Keratinocyte (primary cell): ENCODE measurements around the gene MMP24OS. TPM values are rescaled to one million over a fixed set of nuclear protein-coding genes. Genes with fewer than 3 reads are reported as not detected.

Source experiments
- DNase-seq: peaks from one replicate; pipeline ENCODE4 v3.0.0-alpha.2; 2011; ENCODE audit warnings: low read depth, missing footprints, low spot score
- FAIRE-seq: peaks from 2 replicates; lab custom pipeline; 2011; peaks lifted over from hg19 to GRCh38; lab: Jason Lieb, UNC
- H2AFZ ChIP-seq: 2 replicates; pipeline ENCODE4 v1.6.0; 2012; ENCODE audit warnings: low read length, control low read depth, inconsistent platforms; ENCODE audit not compliant: control insufficient read depth
- H3K27ac ChIP-seq: 2 replicates; pipeline ENCODE4 v1.5.1; 2011; ENCODE audit warnings: low read length; ENCODE audit not compliant: control insufficient read depth, insufficient read depth
- H3K27me3 ChIP-seq: 3 replicates; pipeline ENCODE4 v1.6.0; 2011; ENCODE audit warnings: low read length; ENCODE audit not compliant: control insufficient read depth, insufficient read depth; ENCODE audit errors: extremely low read depth
- H3K36me3 ChIP-seq, 2 experiments: 2 replicates in 1 of 2; 3 replicates in 1 of 2; pipeline ENCODE4 v1.5.1; 2011; ENCODE audit warnings: low read length in 2 of 2, mild to moderate bottlenecking in 1 of 2; ENCODE audit not compliant: control insufficient read depth in 2 of 2, insufficient read depth in 2 of 2; ENCODE audit errors: extremely low read depth in 1 of 2
- H3K4me1 ChIP-seq: 3 replicates; pipeline ENCODE4 v1.5.1; 2011; ENCODE audit warnings: low read length; ENCODE audit not compliant: control insufficient read depth, insufficient read depth; ENCODE audit errors: extremely low read depth
- H3K4me2 ChIP-seq: 3 replicates; pipeline ENCODE4 v1.6.0; 2011; ENCODE audit warnings: low read depth, low read length; ENCODE audit not compliant: control insufficient read depth, insufficient read depth; ENCODE audit errors: extremely low read depth
- H3K4me3 ChIP-seq, 3 experiments: fragments of 200-600 bp in 1 of 3; sonication (generic) in 1 of 3; 2 replicates in 2 of 3; 3 replicates in 1 of 3; pipeline ENCODE4 v1.5.1; 2011 to 2016; ENCODE audit warnings: low read length in 3 of 3, mild to moderate bottlenecking in 3 of 3, control low read depth in 2 of 3, inconsistent platforms in 1 of 3, low read depth in 1 of 3, mixed read lengths in 1 of 3, mixed run types in 1 of 3, moderate library complexity in 1 of 3; ENCODE audit not compliant: control insufficient read depth in 2 of 3, insufficient read depth in 2 of 3; ENCODE audit errors: extremely low read depth in 1 of 3
- H3K79me2 ChIP-seq: 2 replicates; pipeline ENCODE4 v1.6.0; 2012; ENCODE audit warnings: low read length; ENCODE audit not compliant: control insufficient read depth, insufficient read depth
- H3K9ac ChIP-seq: 3 replicates; pipeline ENCODE4 v1.6.0; 2011; ENCODE audit warnings: low read length; ENCODE audit not compliant: control insufficient read depth, insufficient read depth; ENCODE audit errors: extremely low read depth
- H3K9me1 ChIP-seq: 3 replicates; pipeline ENCODE4 v1.6.0; 2011; ENCODE audit warnings: low read length; ENCODE audit not compliant: control insufficient read depth, insufficient read depth; ENCODE audit errors: extremely low read depth
- H3K9me3 ChIP-seq: 2 replicates; pipeline ENCODE4 v1.5.1; 2012; ENCODE audit warnings: low read depth, low read length; ENCODE audit not compliant: control insufficient read depth
- H4K20me1 ChIP-seq: 3 replicates; pipeline ENCODE4 v1.6.0; 2011; ENCODE audit warnings: low read length; ENCODE audit not compliant: control insufficient read depth, insufficient read depth; ENCODE audit errors: extremely low read depth
- CTCF ChIP-seq, 3 experiments: IDR thresholded peaks in 1 of 3; conservative IDR thresholded peaks in 1 of 3; optimal IDR thresholded peaks in 1 of 3; 2 replicates in 2 of 3; 3 replicates in 1 of 3; pipeline versions ENCODE3 to v1.5.1; 2011; ENCODE audit warnings: low read length in 3 of 3, mild to moderate bottlenecking in 3 of 3, moderate library complexity in 2 of 3, control low read depth in 1 of 3, inconsistent platforms in 1 of 3; ENCODE audit not compliant: insufficient read depth in 2 of 3; ENCODE audit errors: extremely low read depth in 1 of 3
- EZH2 ChIP-seq: IDR thresholded peaks from one replicate; pipeline ENCODE4 v1.6.1; 2012; ENCODE audit warnings: inconsistent platforms, mild to moderate bottlenecking, low read length, moderate library complexity
- dilution Hi-C: fragments of 300-500 bp; cut with MboI; formaldehyde crosslinking; loops from one replicate; pipeline ENCODE4 v1.7.0; 2020; ENCODE audit warnings: low sequenced_read_pairs; ENCODE audit not compliant: extremely low pct_ligation_motif_present
- polyA plus RNA-seq, 5 experiments: library from polyadenylated mRNA; depleted of rRNA in 3 of 5; stranded (reverse) in 3 of 5; stranded (forward) in 1 of 5; unstranded in 1 of 5; fragments of >200 nt; gene quantifications; 1 replicate in 1 of 5; 2 replicates in 3 of 5; 3 replicates in 1 of 5; pipeline versions ENCODE4 v1.2.1 to v1.2.3, GENCODE V29; 2011 to 2012; ENCODE audit warnings: missing spikeins in 2 of 5, low read depth in 1 of 5, low replicate concordance in 1 of 5

Gene MMP24OS
- polyA plus RNA-seq, 1 donor (not counting 4 experiments of a cell fraction or from before 2014, with no cell fraction given), result 19.5 TPM

GRCh38 chr20:35226884-35227681 lies 50.8 kb downstream of the MMP24OS start:
- dilution Hi-C loops, result no loop called here
- peak; percentile 94 for TF ChIP-seq EZH2
- no peak for TF ChIP-seq CTCF (optimal IDR thresholded peaks at IDR 0.05 in 1 of 3, IDR thresholded peaks at IDR 0.05 in 1 of 3, conservative IDR thresholded peaks at IDR 0.05 in 1 of 3; ENCODE audit: extremely low read depth in 1 of 3, insufficient read depth in 2 of 3, low read length in 3 of 3)
- FAIRE-seq, result no peak
- no peaks in the 10 kb centered on the region for H3K36me3 ChIP-seq
- no peak overlapping the region for H3K4me3 ChIP-seq
- peak overlapping the region; percentile 13 for H3K4me2 ChIP-seq
- H3K27me3 ChIP-seq, result peaks cover 30% of the 10 kb centered on the region
- H3K27ac ChIP-seq, result no peak overlapping the region
- no peak for DNase-seq
- H3K9ac ChIP-seq, result no peak overlapping the region
- no peaks in the 10 kb centered on the region for H3K9me1 ChIP-seq
- H3K4me1 ChIP-seq, result no peaks in the 10 kb centered on the region
- H3K79me2 ChIP-seq, result no peaks in the 10 kb centered on the region
- H4K20me1 ChIP-seq, result no peaks in the 10 kb centered on the region
- no peak overlapping the region for H2AFZ ChIP-seq
- no peaks in the 10 kb centered on the region for H3K9me3 ChIP-seq

Other genes with a start within 250 kb of the MMP24OS start
- gene TRPC4AP, start 185.3 kb downstream of the MMP24OS start, polyA plus RNA-seq, result 53.9 to 69.1 TPM (median 64.8 TPM) in 3 replicates
- 11.0 to 22.6 TPM (median 15.4 TPM) in 3 replicates for gene EDEM2, start 130.8 kb downstream of the MMP24OS start, polyA plus RNA-seq
- 61.6 to 92.4 TPM (median 74.1 TPM) in 3 replicates for gene PROCR, start 106.0 kb downstream of the MMP24OS start, polyA plus RNA-seq
- 0.01 TPM in 2 of 3 replicates, not detected in the other for gene MMP24, start 51.4 kb downstream of the MMP24OS start, polyA plus RNA-seq
- 206 to 285 TPM (median 283 TPM) in 3 replicates for gene EIF6, start 6.7 kb upstream of the MMP24OS start, polyA plus RNA-seq
- gene FAM83C, start 14.3 kb upstream of the MMP24OS start, polyA plus RNA-seq, result 12.4 to 23.0 TPM (median 12.6 TPM) in 3 replicates
- 24.4 to 38.8 TPM (median 38.5 TPM) in 3 replicates for gene UQCC1, start 133.9 kb upstream of the MMP24OS start, polyA plus RNA-seq
- 0.06 to 0.12 TPM (median 0.07 TPM) in 3 replicates for gene GDF5, start 160.1 kb upstream of the MMP24OS start, polyA plus RNA-seq
- gene CEP250, start 177.5 kb upstream of the MMP24OS start, polyA plus RNA-seq, result 4.1 to 8.1 TPM (median 5.8 TPM) in 3 replicates